ENCODE results near the gene IDI2.
A peak's percentile ranks its signal among the peaks of the same experiment; 100 is the strongest.

The IDI2 gene

DNA sequence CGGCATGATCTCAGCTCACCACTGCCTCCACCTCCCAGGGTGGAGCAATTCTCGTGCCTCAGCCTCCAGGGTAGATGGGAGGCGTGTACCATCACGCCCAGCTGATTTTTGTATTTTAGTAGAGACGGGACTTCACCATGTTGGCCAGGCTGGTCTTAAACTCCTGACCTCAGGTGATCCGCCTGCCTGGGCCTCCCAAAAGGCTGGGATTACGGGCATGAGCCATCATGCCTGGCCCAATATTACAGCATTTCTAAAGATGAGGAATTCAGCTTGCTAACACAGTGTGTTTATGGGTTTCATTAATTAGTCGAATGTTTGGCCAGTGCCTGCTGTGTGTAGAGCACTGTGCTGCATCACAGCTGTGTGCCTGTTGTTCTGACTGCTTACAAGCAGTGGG, 34.2 kb upstream of the IDI2 start:
- peaks cover 40% of the 10 kb centered on the region for H3K4me1 ChIP-seq (ENCODE audit: control insufficient read depth, insufficient read depth, low read length, poor library complexity, severe bottlenecking)
- H3K27ac ChIP-seq (ENCODE audit: insufficient read depth, low read length, poor library complexity, severe bottlenecking): no peak overlapping the region
- DNase-seq: no peak
- H3K36me3 ChIP-seq (ENCODE audit: control insufficient read depth, insufficient read depth, low read length): no peaks in the 10 kb centered on the region
- no peaks in the 10 kb centered on the region for H3K9me3 ChIP-seq (ENCODE audit: control insufficient read depth, low read length)
- no peaks in the 10 kb centered on the region for H3K27me3 ChIP-seq (replicated peaks; ENCODE audit: control insufficient read depth, insufficient read depth, low read length, poor library complexity, severe bottlenecking)
- no peak overlapping the region for H3K4me3 ChIP-seq (ENCODE audit: insufficient read depth, low read depth, low read length, poor library complexity, severe bottlenecking)

DNA sequence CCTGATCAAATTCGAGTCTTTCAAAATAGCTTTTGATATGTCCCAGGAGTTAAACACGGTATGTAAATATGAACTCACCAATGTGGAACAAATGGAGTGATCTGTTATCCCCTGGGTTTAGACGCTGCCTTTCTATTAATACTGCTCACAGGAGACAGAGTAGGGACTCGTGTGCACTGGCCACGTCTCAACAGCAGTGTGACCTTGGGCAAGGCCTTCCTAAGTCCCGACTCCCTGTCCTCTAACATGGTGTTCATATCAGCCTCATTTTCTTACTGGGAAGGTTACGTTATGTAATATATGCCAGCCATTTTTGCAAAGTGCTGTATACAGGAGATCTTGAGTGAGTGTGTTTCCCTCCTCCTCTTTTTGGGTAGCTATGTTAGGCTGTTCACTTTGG, 32.4 kb upstream of the IDI2 start:
- Histone ChIP-seq H3K9me3 (ENCODE audit: control insufficient read depth, low read length) (no peaks in the 10 kb centered on the region), H3K4me1 (ENCODE audit: control insufficient read depth, insufficient read depth, low read length, poor library complexity, severe bottlenecking) (peaks cover 29% of the 10 kb centered on the region), H3K36me3 (ENCODE audit: control insufficient read depth, insufficient read depth, low read length) (no peaks in the 10 kb centered on the region), H3K4me3 (ENCODE audit: insufficient read depth, low read depth, low read length, poor library complexity, severe bottlenecking) (no peak overlapping the region), H3K27ac (ENCODE audit: insufficient read depth, low read length, poor library complexity, severe bottlenecking) (no peak overlapping the region), H3K27me3 (replicated peaks; ENCODE audit: control insufficient read depth, insufficient read depth, low read length, poor library complexity, severe bottlenecking) (no peaks in the 10 kb centered on the region)
- DNase-seq: no peak

DNA sequence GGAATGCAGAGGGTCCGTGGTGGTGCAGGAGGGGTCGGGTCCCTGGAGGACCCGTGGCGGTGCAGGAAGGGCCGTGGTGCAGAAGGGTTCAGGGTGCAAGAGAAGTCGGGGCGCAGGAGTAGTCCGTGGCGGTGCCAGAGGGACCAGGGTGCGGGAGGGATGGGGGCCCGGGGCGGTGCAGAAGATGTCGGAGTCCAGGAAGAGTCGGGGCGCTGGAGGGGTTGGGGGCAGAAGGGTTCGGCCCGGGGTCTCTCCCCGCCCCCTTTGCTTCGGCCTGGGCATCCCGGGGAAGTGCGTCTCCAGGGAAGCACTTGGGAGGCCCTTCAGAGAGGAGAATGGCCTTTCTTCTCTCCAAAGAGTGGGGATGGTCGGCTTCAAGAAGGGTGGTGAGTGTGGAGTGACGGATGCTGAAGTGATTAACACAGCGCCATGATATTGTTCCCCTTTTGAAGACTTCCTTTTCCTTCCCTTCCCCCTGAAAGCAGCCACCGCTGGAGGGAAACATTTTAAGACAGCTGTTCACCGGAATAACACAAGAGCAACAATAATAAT, 31.5 kb upstream of the IDI2 start:
- no peak for DNase-seq
- peak overlapping the region; percentile 97 for H3K27ac ChIP-seq (ENCODE audit: insufficient read depth, low read length, poor library complexity, severe bottlenecking)

DNA sequence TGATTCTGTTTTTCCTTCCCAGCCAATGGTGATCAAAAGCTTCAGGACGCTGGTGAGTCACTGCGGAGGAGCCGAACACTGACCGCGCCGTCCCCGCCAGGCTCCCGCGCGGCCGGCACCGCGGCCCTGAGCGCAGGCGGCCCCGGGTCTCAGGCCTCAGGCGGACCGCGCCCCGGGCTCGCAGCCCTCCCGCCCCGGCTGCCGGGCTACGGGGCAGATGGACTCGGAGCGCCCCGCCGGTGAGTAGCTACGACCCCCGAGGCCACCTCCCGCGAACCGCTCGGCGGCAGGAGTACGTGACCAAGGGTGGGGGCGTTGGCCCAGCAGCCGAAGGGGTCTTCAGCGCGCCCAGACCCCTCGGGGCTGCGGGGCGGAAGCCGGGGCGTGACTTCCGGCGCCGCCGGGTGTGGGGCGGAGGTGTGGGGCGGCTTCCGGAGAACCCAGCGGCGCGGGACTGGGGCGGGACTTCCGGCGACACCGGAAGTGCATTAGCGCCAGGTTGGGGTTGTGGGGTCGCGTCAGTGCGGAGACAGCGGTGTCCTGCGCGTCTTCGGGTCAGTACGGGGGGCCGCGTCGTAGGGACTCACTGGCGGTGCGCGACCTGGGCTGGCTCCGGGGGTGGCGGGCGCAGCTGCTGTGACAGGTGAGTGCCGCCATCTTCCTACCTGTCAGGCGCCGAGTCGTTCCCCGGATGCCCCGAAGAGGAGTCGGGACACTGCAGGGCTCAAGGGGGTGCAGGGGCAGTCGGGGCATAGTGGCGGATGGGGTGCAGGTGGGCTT, 30.9 kb upstream of the IDI2 start, which contains the start of gene WDR37:
Gene WDR37 (plus strand): TSS at position 60 of the 780 bp plus-strand sequence. CDS start 15,771 bp downstream, outside the sequence.
- H3K4me1 ChIP-seq (ENCODE audit: control insufficient read depth, insufficient read depth, low read length, poor library complexity, severe bottlenecking): peaks cover 14% of the 10 kb centered on the region
- peak within 1 kb of the TSS; percentile 97 for H3K27ac ChIP-seq (ENCODE audit: insufficient read depth, low read length, poor library complexity, severe bottlenecking)
- peaks cover 4% of the 10 kb centered on the region for H3K36me3 ChIP-seq (ENCODE audit: control insufficient read depth, insufficient read depth, low read length)
- H3K27me3 ChIP-seq (replicated peaks; ENCODE audit: control insufficient read depth, insufficient read depth, low read length, poor library complexity, severe bottlenecking): no peaks in the 10 kb centered on the region
- no peaks in the 10 kb centered on the region for H3K9me3 ChIP-seq (ENCODE audit: control insufficient read depth, low read length)
- H3K4me3 ChIP-seq (ENCODE audit: insufficient read depth, low read depth, low read length, poor library complexity, severe bottlenecking): peak within 1 kb of the TSS; percentile 97
- DNase-seq: peak; percentile 74 to 83 (median 80)

More for the DNA sequence above, 31.5 kb upstream of the IDI2 start:
- Histone ChIP-seq H3K27me3 (replicated peaks; ENCODE audit: control insufficient read depth, insufficient read depth, low read length, poor library complexity, severe bottlenecking) (no peaks in the 10 kb centered on the region), H3K9me3 (ENCODE audit: control insufficient read depth, low read length) (no peaks in the 10 kb centered on the region), H3K4me3 (ENCODE audit: insufficient read depth, low read depth, low read length, poor library complexity, severe bottlenecking) (peak overlapping the region; percentile 97), H3K36me3 (ENCODE audit: control insufficient read depth, insufficient read depth, low read length) (peaks cover 2% of the 10 kb centered on the region), H3K4me1 (ENCODE audit: control insufficient read depth, insufficient read depth, low read length, poor library complexity, severe bottlenecking) (peaks cover 20% of the 10 kb centered on the region)

DNA sequence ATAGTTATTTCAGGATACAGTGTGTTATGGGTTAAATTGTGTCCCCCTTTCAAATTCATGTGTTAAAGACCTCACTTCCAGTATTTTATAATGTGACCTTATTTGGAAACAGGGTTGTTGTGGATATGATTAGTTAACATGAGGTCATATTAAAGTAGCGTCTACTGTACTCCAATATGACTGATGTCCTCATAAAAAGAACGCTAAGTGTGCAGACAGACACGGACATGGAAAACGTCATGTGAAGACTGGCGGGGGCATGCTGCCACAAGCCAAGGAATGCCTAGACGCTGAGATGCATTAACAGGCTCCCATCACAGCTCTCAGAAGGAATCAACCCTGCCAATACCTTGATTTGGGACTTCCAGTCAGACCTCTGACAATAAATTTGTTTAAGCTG, 29.0 kb upstream of the IDI2 start:
- Histone ChIP-seq H3K27ac (ENCODE audit: insufficient read depth, low read length, poor library complexity, severe bottlenecking) (no peak overlapping the region), H3K4me3 (ENCODE audit: insufficient read depth, low read depth, low read length, poor library complexity, severe bottlenecking) (no peak overlapping the region), H3K36me3 (ENCODE audit: control insufficient read depth, insufficient read depth, low read length) (peaks cover 4% of the 10 kb centered on the region)

DNA sequence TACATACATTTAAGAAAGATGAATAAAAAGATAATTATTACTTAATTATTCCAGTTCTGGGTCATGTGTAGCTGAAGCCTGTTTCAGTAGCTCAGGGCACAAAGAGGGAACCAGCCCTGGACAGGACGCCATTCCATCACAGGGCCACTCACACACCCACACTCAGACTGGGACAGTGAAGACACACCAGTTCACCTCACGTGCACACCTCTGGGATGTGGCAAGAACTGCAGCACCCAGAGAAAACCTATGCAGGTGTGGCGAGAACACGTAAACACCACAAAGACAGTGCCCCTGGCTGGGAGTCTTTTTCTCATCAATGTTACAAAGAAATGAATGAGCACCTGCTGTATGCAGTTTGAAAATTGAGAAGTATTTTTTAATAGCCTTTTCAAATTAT, 24.9 kb upstream of the IDI2 start:
- Histone ChIP-seq H3K4me1 (ENCODE audit: control insufficient read depth, insufficient read depth, low read length, poor library complexity, severe bottlenecking) (peaks cover 27% of the 10 kb centered on the region), H3K4me3 (ENCODE audit: insufficient read depth, low read depth, low read length, poor library complexity, severe bottlenecking) (peak overlapping the region; percentile 81), H3K9me3 (ENCODE audit: control insufficient read depth, low read length) (no peaks in the 10 kb centered on the region), H3K36me3 (ENCODE audit: control insufficient read depth, insufficient read depth, low read length) (peaks cover 4% of the 10 kb centered on the region), H3K27ac (ENCODE audit: insufficient read depth, low read length, poor library complexity, severe bottlenecking) (peak overlapping the region; percentile 93), H3K27me3 (replicated peaks; ENCODE audit: control insufficient read depth, insufficient read depth, low read length, poor library complexity, severe bottlenecking) (no peaks in the 10 kb centered on the region)
- peak; percentile 32 to 39 (median 38) for DNase-seq

More for the DNA sequence above, 29.0 kb upstream of the IDI2 start:
- Histone ChIP-seq H3K27me3 (replicated peaks; ENCODE audit: control insufficient read depth, insufficient read depth, low read length, poor library complexity, severe bottlenecking) (no peaks in the 10 kb centered on the region), H3K4me1 (ENCODE audit: control insufficient read depth, insufficient read depth, low read length, poor library complexity, severe bottlenecking) (peaks cover 24% of the 10 kb centered on the region), H3K9me3 (ENCODE audit: control insufficient read depth, low read length) (no peaks in the 10 kb centered on the region)
- no peak for DNase-seq

DNA sequence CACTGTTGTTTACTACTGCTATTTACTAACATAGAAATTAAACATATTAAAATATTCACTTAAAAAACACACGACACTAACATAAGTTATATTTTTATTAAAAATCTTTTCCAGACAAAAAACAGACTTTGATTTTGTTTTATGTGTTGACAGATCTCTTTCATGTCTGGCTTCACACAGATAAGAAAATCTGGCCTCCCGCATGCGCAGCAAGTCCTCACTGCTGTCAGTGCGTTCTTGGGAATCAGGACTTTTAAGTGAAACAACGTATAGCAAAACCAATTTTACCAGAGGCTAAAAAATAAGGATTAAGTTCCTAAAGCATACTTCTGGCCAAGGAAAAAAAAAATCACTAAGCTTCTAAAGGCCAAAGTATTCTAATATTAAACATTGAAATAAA, 24.5 kb upstream of the IDI2 start:
- Histone ChIP-seq H3K36me3 (ENCODE audit: control insufficient read depth, insufficient read depth, low read length) (peaks cover 4% of the 10 kb centered on the region), H3K4me3 (ENCODE audit: insufficient read depth, low read depth, low read length, poor library complexity, severe bottlenecking) (peak overlapping the region; percentile 81), H3K4me1 (ENCODE audit: control insufficient read depth, insufficient read depth, low read length, poor library complexity, severe bottlenecking) (peaks cover 27% of the 10 kb centered on the region), H3K27ac (ENCODE audit: insufficient read depth, low read length, poor library complexity, severe bottlenecking) (peak overlapping the region; percentile 93), H3K9me3 (ENCODE audit: control insufficient read depth, low read length) (no peaks in the 10 kb centered on the region), H3K27me3 (replicated peaks; ENCODE audit: control insufficient read depth, insufficient read depth, low read length, poor library complexity, severe bottlenecking) (no peaks in the 10 kb centered on the region)
- no peak for DNase-seq

DNA sequence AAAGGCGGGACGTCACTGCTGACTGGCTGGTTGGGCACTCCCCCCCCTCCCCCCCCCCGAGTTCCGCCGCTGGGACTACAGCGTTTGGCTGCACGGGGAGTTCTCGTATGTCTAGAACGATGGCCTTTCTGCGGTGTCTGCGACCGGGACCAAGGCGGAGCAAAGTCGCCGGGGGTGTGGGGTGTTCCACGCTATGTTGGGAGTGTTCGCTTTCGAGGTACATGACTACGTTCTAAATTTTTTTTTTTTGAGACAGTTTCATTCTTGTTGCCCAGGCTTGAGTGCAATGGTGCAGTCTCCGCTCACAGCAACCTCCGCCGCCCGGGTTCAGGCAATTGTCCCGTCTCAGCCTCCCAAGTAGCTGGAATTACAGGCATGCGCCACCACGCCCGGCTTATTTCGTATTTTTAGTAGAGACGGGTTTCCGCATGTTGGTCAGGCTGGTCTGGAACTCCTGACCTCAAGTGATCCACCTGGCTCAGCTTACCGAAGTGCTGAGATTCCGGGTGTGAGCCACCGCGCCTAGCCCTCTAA, 23.8 kb upstream of the IDI2 start:
- DNase-seq: no peak
- Histone ChIP-seq H3K9me3 (ENCODE audit: control insufficient read depth, low read length) (no peaks in the 10 kb centered on the region), H3K27me3 (replicated peaks; ENCODE audit: control insufficient read depth, insufficient read depth, low read length, poor library complexity, severe bottlenecking) (no peaks in the 10 kb centered on the region), H3K4me1 (ENCODE audit: control insufficient read depth, insufficient read depth, low read length, poor library complexity, severe bottlenecking) (peaks cover 28% of the 10 kb centered on the region), H3K36me3 (ENCODE audit: control insufficient read depth, insufficient read depth, low read length) (peaks cover 4% of the 10 kb centered on the region), H3K4me3 (ENCODE audit: insufficient read depth, low read depth, low read length, poor library complexity, severe bottlenecking) (peak overlapping the region; percentile 81), H3K27ac (ENCODE audit: insufficient read depth, low read length, poor library complexity, severe bottlenecking) (peak overlapping the region; percentile 93)

DNA sequence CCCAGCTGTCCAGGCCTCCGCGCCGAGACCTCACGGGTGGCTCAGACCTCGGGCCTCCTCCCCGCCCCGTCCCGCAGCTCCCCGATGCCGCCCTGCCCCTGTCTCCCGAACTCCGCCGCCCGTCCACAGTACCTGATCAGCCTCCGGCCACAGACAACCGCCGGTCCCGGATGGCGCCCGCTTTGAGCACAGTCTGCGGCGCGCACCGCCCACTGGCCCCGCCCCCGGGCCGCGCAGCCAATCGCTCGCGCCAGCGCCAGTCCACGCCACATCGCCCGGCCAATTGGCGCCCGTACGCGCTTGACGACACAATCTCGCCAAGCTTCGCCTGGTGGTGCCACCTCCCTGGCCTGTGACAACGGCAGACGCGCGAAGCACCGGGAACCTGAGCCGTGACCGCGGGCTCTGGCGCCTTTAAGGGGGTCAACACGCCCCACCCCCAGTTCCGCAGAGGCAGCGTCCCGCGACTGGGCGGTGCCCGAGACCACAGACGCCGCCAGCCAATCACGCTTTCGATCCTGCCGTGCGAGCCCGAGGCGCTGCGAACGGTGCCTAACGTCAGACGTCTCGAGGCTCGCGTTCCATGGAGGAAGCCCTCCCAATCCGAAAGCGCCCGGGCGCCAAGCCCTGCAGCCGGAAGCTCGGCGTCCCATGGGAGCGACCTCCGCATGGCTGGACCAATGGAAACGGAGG, 23.2 kb upstream of the IDI2 start, which contains the start of gene IDI1:
Gene IDI1 (minus strand): TSS at position 388 of the 693 bp plus-strand sequence. CDS start 116 bp downstream, at position 272.
- H3K9me3 ChIP-seq (ENCODE audit: control insufficient read depth, low read length): no peaks in the 10 kb centered on the region
- no peaks in the 10 kb centered on the region for H3K27me3 ChIP-seq (replicated peaks; ENCODE audit: control insufficient read depth, insufficient read depth, low read length, poor library complexity, severe bottlenecking)
- H3K36me3 ChIP-seq (ENCODE audit: control insufficient read depth, insufficient read depth, low read length): peaks cover 4% of the 10 kb centered on the region
- peak within 1 kb of the TSS; percentile 81 for H3K4me3 ChIP-seq (ENCODE audit: insufficient read depth, low read depth, low read length, poor library complexity, severe bottlenecking)
- peak; percentile 96 for DNase-seq
- H3K27ac ChIP-seq (ENCODE audit: insufficient read depth, low read length, poor library complexity, severe bottlenecking): peak within 1 kb of the TSS; percentile 93
- H3K4me1 ChIP-seq (ENCODE audit: control insufficient read depth, insufficient read depth, low read length, poor library complexity, severe bottlenecking): peaks cover 34% of the 10 kb centered on the region

Measured in effector memory CD4-positive, alpha-beta T cell (primary cell).